Lower leg skin (tissue), 4 donors: Measurements from ENCODE around the gene ENTPD1. TPM values are rescaled to one million over a fixed set of nuclear protein-coding genes. Genes with fewer than 3 reads are reported as not detected.

Experiments
- DNase-seq, 2 donors: peaks; one replicate each; pipeline ENCODE4 v3.0.0-alpha.2; 2019; ENCODE audit warnings: low spot score in 2 of 2
- H3K4me3 ChIP-seq: fragments of 200-600 bp; sonication (generic); 2 replicates; pipeline ENCODE4 v1.5.1; 2017; ENCODE audit warnings: mild to moderate bottlenecking, low read depth; ENCODE audit not compliant: poor library complexity, severe bottlenecking
- CTCF ChIP-seq, 3 donors: fragments of 450-650 bp; IDR thresholded peaks; one replicate each; pipeline ENCODE4 v1.5.1; 2016; ENCODE audit warnings: antibody characterized with exemption in 3 of 3, mild to moderate bottlenecking in 3 of 3, moderate library complexity in 2 of 3
- POLR2A ChIP-seq, 2 donors: fragments of 450-650 bp; IDR thresholded peaks; one replicate each; pipeline ENCODE4 v1.6.1; 2016 to 2017; ENCODE audit warnings: antibody characterized with exemption in 2 of 2, mild to moderate bottlenecking in 1 of 2, moderate library complexity in 1 of 2
- WGBS, 2 donors: methylation state at CpG; one replicate each; pipeline ENCODE4 v1.1.5; 2018; 5-methylcytosine and 5-hydroxymethylcytosine counted together
- intact Hi-C: fragments of 100-400 bp; cut with DNase I; formaldehyde crosslinking; loops from one replicate; pipeline ENCODE4 v1.15.0; 2023; ENCODE audit warnings: low total_unique reads
- total RNA-seq, 4 donors: library from RNA; depleted of rRNA; stranded (reverse); fragments of >200 nt; gene quantifications; one replicate each; pipeline ENCODE4 v1.1.0, GENCODE V29; 2016

Gene ENTPD1
- total RNA-seq, 4 donors from 2014 or later: 5.3 to 15.7 (median 7.7) TPM

- H3K4me3 ChIP-seq: no peak overlapping the region
- intact Hi-C loops: no loop called here
- DNase-seq: no peak
- TF ChIP-seq POLR2A (IDR thresholded peaks at IDR 0.05) (no peak), CTCF (IDR thresholded peaks at IDR 0.05) (no peak)
- whole genome bisulfite sequencing, 2 donors: 89 to 96% methylated on average over 2 of the region's 2 CpGs
Observed at GRCh38 chr10:95835149-95835860, 79.3 kb downstream of the ENTPD1 start.

- DNase-seq: no peak
- no peak overlapping the region for H3K4me3 ChIP-seq
- intact Hi-C loops: no loop called here
- TF ChIP-seq POLR2A (IDR thresholded peaks at IDR 0.05): no peak
- TF ChIP-seq CTCF (IDR thresholded peaks at IDR 0.05): no peak
Observed at GRCh38 chr10:95835911-95836310, 79.9 kb downstream of the ENTPD1 start.

GRCh38 chr10:95836610-95837355, 80.8 kb downstream of the ENTPD1 start:
- DNase-seq: no peak
- TF ChIP-seq CTCF (IDR thresholded peaks at IDR 0.05) (no peak), POLR2A (IDR thresholded peaks at IDR 0.05) (no peak)
- intact Hi-C loops: no loop called here
- no peak overlapping the region for H3K4me3 ChIP-seq
- 56 to 57% methylated on average over 5 of the region's 5 CpGs for WGBS, 2 donors

- 73 to 83% methylated on average over 1 of the region's 1 CpG for WGBS, 2 donors
Observed at GRCh38 chr10:95837356-95837776, 81.4 kb downstream of the ENTPD1 start.

GRCh38 chr10:95837783-95838182, 81.8 kb downstream of the ENTPD1 start:
- DNase-seq: no peak
- no peak overlapping the region for H3K4me3 ChIP-seq
- intact Hi-C loops: no loop called here
- WGBS, 2 donors: 81 to 86% methylated on average over 3 of the region's 3 CpGs
- TF ChIP-seq CTCF (IDR thresholded peaks at IDR 0.05): no peak
- no peak for TF ChIP-seq POLR2A (IDR thresholded peaks at IDR 0.05)

More at GRCh38 chr10:95837356-95837776, 81.4 kb downstream of the ENTPD1 start:
- no peak for DNase-seq
- TF ChIP-seq CTCF (IDR thresholded peaks at IDR 0.05) (no peak), POLR2A (IDR thresholded peaks at IDR 0.05) (no peak)
- no peak overlapping the region for H3K4me3 ChIP-seq
- intact Hi-C loops: no loop called here
